NK-92 (cell line): ENCODE data around the gene FOXF2.

Experiments
- DNase-seq: peaks from one replicate; lab custom pipeline; 2025; ENCODE audit not compliant: unreplicated experiment; lab: John Stamatoyannopoulos, UW

FOXF2 gene

GRCh38 chr6:1378065-1379016 lies 11.0 kb upstream of the FOXF2 start:
- DNase-seq = no peak

- no peak for DNase-seq
Observed at GRCh38 chr6:1379017-1379787, 10.2 kb upstream of the FOXF2 start.

GRCh38 chr6:1379788-1380147 lies 9.6 kb upstream of the FOXF2 start:
- DNase-seq = no peak

- DNase-seq = no peak
Observed at GRCh38 chr6:1380625-1381427, 8.6 kb upstream of the FOXF2 start.

GRCh38 chr6:1381481-1382330 lies 7.7 kb upstream of the FOXF2 start:
- no peak for DNase-seq

- no peak for DNase-seq
Observed at GRCh38 chr6:1382331-1382882, 7.0 kb upstream of the FOXF2 start.

- no peak for DNase-seq
Observed at GRCh38 chr6:1382883-1383728, 6.3 kb upstream of the FOXF2 start.

- DNase-seq = no peak
Observed at GRCh38 chr6:1383729-1384548, 5.4 kb upstream of the FOXF2 start.

- no peak for DNase-seq
Observed at GRCh38 chr6:1384549-1385128, 4.7 kb upstream of the FOXF2 start.

- no peak for DNase-seq
Observed at GRCh38 chr6:1385129-1386037, 4.0 kb upstream of the FOXF2 start.

GRCh38 chr6:1386038-1386709 lies 3.2 kb upstream of the FOXF2 start:
- no peak for DNase-seq

GRCh38 chr6:1387538-1387875 lies 1.9 kb upstream of the FOXF2 start:
- no peak for DNase-seq

GRCh38 chr6:1387876-1388629 lies 1.3 kb upstream of the FOXF2 start:
- no peak for DNase-seq

GRCh38 chr6:1388630-1389368 lies 577 bp upstream of the FOXF2 start:
- no peak for DNase-seq
